Measurements from ENCODE around the gene CDK14.
A peak's percentile ranks its signal among the peaks of the same experiment; 100 is the strongest.

The CDK14 gene

DNA sequence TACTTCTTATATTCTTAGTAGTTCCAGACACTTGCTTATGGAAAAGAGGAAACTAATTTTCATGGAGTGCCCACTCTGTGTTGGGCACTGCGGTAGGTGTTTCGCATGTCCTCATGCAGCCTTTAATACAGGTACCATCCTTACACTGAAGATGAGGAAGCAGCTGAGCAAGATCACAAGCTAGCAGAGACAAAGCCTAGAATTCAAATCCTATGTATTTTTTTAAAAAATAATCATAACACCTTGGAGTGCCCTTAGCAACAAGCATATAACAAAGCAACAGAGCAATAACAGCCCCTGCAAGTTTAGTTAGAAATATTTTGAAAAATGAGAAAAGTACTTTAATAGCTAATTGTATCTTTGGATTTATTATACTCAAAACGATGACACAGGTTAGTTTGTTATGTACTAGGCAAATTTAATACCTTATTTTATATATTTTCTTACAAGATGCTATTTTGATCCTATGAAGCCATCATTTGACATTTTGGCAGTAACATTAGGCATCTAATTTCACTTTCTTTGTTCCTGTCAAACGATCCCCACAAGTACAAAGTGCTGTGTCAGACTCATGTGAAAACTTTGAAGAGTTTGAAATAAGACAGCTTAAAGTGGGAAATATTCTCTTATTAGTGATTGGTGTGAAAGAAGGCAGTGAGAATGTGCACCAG lies 245.8 kb downstream of the CDK14 start:
- H3K9ac ChIP-seq (ENCODE audit: low read length): no peak overlapping the region
- H3K27ac ChIP-seq (ENCODE audit: low read depth, low read length, poor library complexity, severe bottlenecking): peak overlapping the region; percentile 41
- no peaks in the 10 kb centered on the region for H3K27me3 ChIP-seq (ENCODE audit: insufficient read depth, low read length)
- H3K4me2 ChIP-seq (ENCODE audit: low read length): peak overlapping the region; percentile 10; the same call in 1 of the 2 replicates
- no peaks in the 10 kb centered on the region for H4K20me1 ChIP-seq (ENCODE audit: insufficient read depth, low read length)
- no peaks in the 10 kb centered on the region for H3F3A ChIP-seq (ENCODE audit: insufficient read depth, low read length)
- peaks cover 3% of the 10 kb centered on the region; the same call in 1 of the 2 replicates for H3K9me3 ChIP-seq (ENCODE audit: low read length)
- no peak overlapping the region for H3K4me3 ChIP-seq (ENCODE audit: low read depth, low read length, poor library complexity, severe bottlenecking)
- H2AFZ ChIP-seq (ENCODE audit: low read length): no peak overlapping the region
- TF ChIP-seq EZH2 (IDR thresholded peaks at IDR 0.05; ENCODE audit: borderline replicate concordance, low read length): no peak
- TF ChIP-seq, protein P1, sequence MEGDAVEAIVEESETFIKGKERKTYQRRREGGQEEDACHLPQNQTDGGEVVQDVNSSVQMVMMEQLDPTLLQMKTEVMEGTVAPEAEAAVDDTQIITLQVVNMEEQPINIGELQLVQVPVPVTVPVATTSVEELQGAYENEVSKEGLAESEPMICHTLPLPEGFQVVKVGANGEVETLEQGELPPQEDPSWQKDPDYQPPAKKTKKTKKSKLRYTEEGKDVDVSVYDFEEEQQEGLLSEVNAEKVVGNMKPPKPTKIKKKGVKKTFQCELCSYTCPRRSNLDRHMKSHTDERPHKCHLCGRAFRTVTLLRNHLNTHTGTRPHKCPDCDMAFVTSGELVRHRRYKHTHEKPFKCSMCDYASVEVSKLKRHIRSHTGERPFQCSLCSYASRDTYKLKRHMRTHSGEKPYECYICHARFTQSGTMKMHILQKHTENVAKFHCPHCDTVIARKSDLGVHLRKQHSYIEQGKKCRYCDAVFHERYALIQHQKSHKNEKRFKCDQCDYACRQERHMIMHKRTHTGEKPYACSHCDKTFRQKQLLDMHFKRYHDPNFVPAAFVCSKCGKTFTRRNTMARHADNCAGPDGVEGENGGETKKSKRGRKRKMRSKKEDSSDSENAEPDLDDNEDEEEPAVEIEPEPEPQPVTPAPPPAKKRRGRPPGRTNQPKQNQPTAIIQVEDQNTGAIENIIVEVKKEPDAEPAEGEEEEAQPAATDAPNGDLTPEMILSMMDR (IDR thresholded peaks at IDR 0.05; ENCODE audit: low read length): no peak
- peaks cover 33% of the 10 kb centered on the region for H3K79me2 ChIP-seq (ENCODE audit: insufficient read depth, low read length)
- peaks cover 20% of the 10 kb centered on the region for H3K36me3 ChIP-seq (ENCODE audit: insufficient read depth, low read length)
- peaks cover 25% of the 10 kb centered on the region for H3K4me1 ChIP-seq (ENCODE audit: insufficient read depth, low read length, severe bottlenecking)
- H3K9me2 ChIP-seq (ENCODE audit: low read depth, low read length): no peaks in the 10 kb centered on the region

- H3K79me2 ChIP-seq (ENCODE audit: insufficient read depth, low read length): peaks cover 36% of the 10 kb centered on the region
- H3K27ac ChIP-seq (ENCODE audit: low read depth, low read length, poor library complexity, severe bottlenecking): peak overlapping the region; percentile 41
- H3K4me2 ChIP-seq (ENCODE audit: low read length): peak overlapping the region; percentile 10; the same call in 1 of the 2 replicates
- no peak overlapping the region for H2AFZ ChIP-seq (ENCODE audit: low read length)
- H3K9ac ChIP-seq (ENCODE audit: low read length): no peak overlapping the region
- H3K9me2 ChIP-seq (ENCODE audit: low read depth, low read length): no peaks in the 10 kb centered on the region
- H4K20me1 ChIP-seq (ENCODE audit: insufficient read depth, low read length): no peaks in the 10 kb centered on the region
- peaks cover 19% of the 10 kb centered on the region for H3K36me3 ChIP-seq (ENCODE audit: insufficient read depth, low read length)
- H3F3A ChIP-seq (ENCODE audit: insufficient read depth, low read length): no peaks in the 10 kb centered on the region
- H3K27me3 ChIP-seq (ENCODE audit: insufficient read depth, low read length): no peaks in the 10 kb centered on the region
- H3K4me3 ChIP-seq (ENCODE audit: low read depth, low read length, poor library complexity, severe bottlenecking): no peak overlapping the region
- H3K9me3 ChIP-seq (ENCODE audit: low read length): peaks cover 3% of the 10 kb centered on the region; the same call in 1 of the 2 replicates
- TF ChIP-seq EZH2 (IDR thresholded peaks at IDR 0.05; ENCODE audit: borderline replicate concordance, low read length): no peak
- TF ChIP-seq, protein P1 (IDR thresholded peaks at IDR 0.05; ENCODE audit: low read length): no peak
- peaks cover 25% of the 10 kb centered on the region for H3K4me1 ChIP-seq (ENCODE audit: insufficient read depth, low read length, severe bottlenecking)
Observed at GRCh38 chr7:90842430-90842788, 246.3 kb downstream of the CDK14 start.

DNA sequence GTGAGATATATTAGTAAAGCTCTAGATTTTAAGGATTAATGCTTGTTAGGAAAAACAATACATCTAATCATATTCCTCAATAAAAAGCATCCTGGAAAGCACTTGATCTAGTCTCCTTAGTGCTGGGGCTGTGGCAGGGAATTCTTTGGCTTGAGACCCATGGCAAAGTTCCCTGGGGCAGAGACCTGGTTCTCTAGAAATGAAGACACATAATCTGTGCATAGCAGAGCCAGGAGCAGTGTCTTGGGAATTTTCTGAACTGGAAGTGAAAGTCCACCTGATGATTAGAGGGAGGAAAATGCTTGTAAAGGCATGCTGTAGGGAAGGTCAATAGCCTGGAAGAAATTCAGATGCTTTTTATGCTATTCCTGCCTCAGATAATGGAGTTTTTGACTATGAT lies 247.4 kb downstream of the CDK14 start:
- no peak overlapping the region for H3K4me3 ChIP-seq (ENCODE audit: low read depth, low read length, poor library complexity, severe bottlenecking)
- H3K27ac ChIP-seq (ENCODE audit: low read depth, low read length, poor library complexity, severe bottlenecking): no peak overlapping the region
- peaks cover 25% of the 10 kb centered on the region for H3K4me1 ChIP-seq (ENCODE audit: insufficient read depth, low read length, severe bottlenecking)
- no peaks in the 10 kb centered on the region for H3F3A ChIP-seq (ENCODE audit: insufficient read depth, low read length)
- no peaks in the 10 kb centered on the region for H3K9me3 ChIP-seq (ENCODE audit: low read length)
- H4K20me1 ChIP-seq (ENCODE audit: insufficient read depth, low read length): no peaks in the 10 kb centered on the region
- H2AFZ ChIP-seq (ENCODE audit: low read length): no peak overlapping the region
- no peaks in the 10 kb centered on the region for H3K27me3 ChIP-seq (ENCODE audit: insufficient read depth, low read length)
- H3K79me2 ChIP-seq (ENCODE audit: insufficient read depth, low read length): peaks cover 36% of the 10 kb centered on the region
- TF ChIP-seq, protein P1 (IDR thresholded peaks at IDR 0.05; ENCODE audit: low read length): no peak
- no peak for TF ChIP-seq EZH2 (IDR thresholded peaks at IDR 0.05; ENCODE audit: borderline replicate concordance, low read length)
- peaks cover 22% of the 10 kb centered on the region; the same call in 1 of the 2 replicates for H3K36me3 ChIP-seq (ENCODE audit: insufficient read depth, low read length)
- no peak overlapping the region for H3K9ac ChIP-seq (ENCODE audit: low read length)
- H3K9me2 ChIP-seq (ENCODE audit: low read depth, low read length): no peaks in the 10 kb centered on the region
- no peak overlapping the region for H3K4me2 ChIP-seq (ENCODE audit: low read length)
